Measurements from ENCODE around the gene ASB16.

ASB16 gene

GRCh38 chr17:44209786-44210341, 39.4 kb downstream of the ASB16 start:
- no peak for DNase-seq (ENCODE audit: low spot score)

- DNase-seq (ENCODE audit: low spot score): peak; percentile 96
Observed at GRCh38 chr17:44210342-44211192, 40.1 kb downstream of the ASB16 start.

- no peak for DNase-seq (ENCODE audit: low spot score)
Observed at GRCh38 chr17:44211281-44212265, 41.1 kb downstream of the ASB16 start.

- DNase-seq (ENCODE audit: low spot score): no peak
Observed at GRCh38 chr17:44212507-44213402, 42.3 kb downstream of the ASB16 start.

- no peak for DNase-seq (ENCODE audit: low spot score)
Observed at GRCh38 chr17:44213403-44214229, 43.1 kb downstream of the ASB16 start.

GRCh38 chr17:44214230-44214494, 43.7 kb downstream of the ASB16 start:
- DNase-seq (ENCODE audit: low spot score): no peak

GRCh38 chr17:44214896-44215295, 44.4 kb downstream of the ASB16 start:
- no peak for DNase-seq (ENCODE audit: low spot score)

- no peak for DNase-seq (ENCODE audit: low spot score)
Observed at GRCh38 chr17:44216173-44216572, 45.7 kb downstream of the ASB16 start.

- DNase-seq (ENCODE audit: low spot score): no peak
Observed at GRCh38 chr17:44216694-44217093, 46.2 kb downstream of the ASB16 start.

GRCh38 chr17:44217738-44218343, 47.3 kb downstream of the ASB16 start:
- no peak for DNase-seq (ENCODE audit: low spot score)

GRCh38 chr17:44218344-44219107, 48.0 kb downstream of the ASB16 start:
- peak; percentile 88 for DNase-seq (ENCODE audit: low spot score)

GRCh38 chr17:44219108-44219615, 48.7 kb downstream of the ASB16 start:
- DNase-seq (ENCODE audit: low spot score): peak; percentile 70

- DNase-seq (ENCODE audit: low spot score): peak; percentile 58
Observed at GRCh38 chr17:44219616-44220212, 49.2 kb downstream of the ASB16 start, which contains the start of gene UBTF. Gene UBTF, minus strand, starts transcription at chr17:44219675. Its CDS starts 1,446 bp downstream, at chr17:44218229.

GRCh38 chr17:44220213-44221083, 49.9 kb downstream of the ASB16 start:
- DNase-seq (ENCODE audit: low spot score): peak; percentile 42

- peak; percentile 79 for DNase-seq (ENCODE audit: low spot score)
Observed at GRCh38 chr17:44221084-44221861, 50.8 kb downstream of the ASB16 start.

- peak; percentile 63 for DNase-seq (ENCODE audit: low spot score)
Observed at GRCh38 chr17:44221862-44222111, 51.3 kb downstream of the ASB16 start.

Measured in HuH-7 (cell line).